Karpas-422 (cell line): ENCODE results near the gene MED14. TPM values are rescaled to one million over a fixed set of nuclear protein-coding genes. Genes with fewer than 3 reads are reported as not detected.
A peak's percentile ranks its signal among the peaks of the same experiment; 100 is the strongest.

Experiments
- DNase-seq: peaks from one replicate; pipeline ENCODE4 v3.0.0-alpha.2; 2015
- H2AFZ ChIP-seq: fragments of 200-600 bp; sonication (generic); 2 replicates; pipeline ENCODE4 v1.6.1; 2014; ENCODE audit warnings: antibody characterized with exemption, low read length, mixed read lengths
- H3K27ac ChIP-seq: fragments of 200-600 bp; sonication (generic); 2 replicates; pipeline ENCODE4 v1.5.1; 2014; ENCODE audit warnings: mild to moderate bottlenecking, low read length, moderate library complexity
- H3K27me3 ChIP-seq: fragments of 200-600 bp; sonication (generic); 2 replicates; pipeline ENCODE4 v1.6.1; 2014; ENCODE audit warnings: low read length, mixed read lengths
- H3K36me3 ChIP-seq: fragments of 200-600 bp; sonication (generic); 2 replicates; pipeline ENCODE4 v1.6.1; 2014; ENCODE audit warnings: low read length, mixed read lengths; ENCODE audit not compliant: insufficient read depth
- H3K4me1 ChIP-seq: fragments of 200-600 bp; sonication (generic); 2 replicates; pipeline ENCODE4 v1.6.1; 2014; ENCODE audit warnings: mild to moderate bottlenecking, low read length, mixed read lengths
- H3K4me2 ChIP-seq: fragments of 200-600 bp; sonication (generic); 2 replicates; pipeline ENCODE4 v1.6.1; 2014; ENCODE audit warnings: low read length, low read depth, mild to moderate bottlenecking; ENCODE audit not compliant: poor library complexity, severe bottlenecking
- H3K4me3 ChIP-seq: fragments of 200-600 bp; sonication (generic); 2 replicates; pipeline ENCODE4 v1.5.1; 2014; ENCODE audit warnings: mild to moderate bottlenecking, antibody characterized with exemption, low read length, mixed read lengths
- H3K79me2 ChIP-seq: fragments of 200-600 bp; sonication (generic); 2 replicates; pipeline ENCODE4 v1.6.1; 2014; ENCODE audit warnings: mild to moderate bottlenecking, low read length, mixed read lengths
- H3K9ac ChIP-seq: fragments of 200-600 bp; sonication (generic); 2 replicates; pipeline ENCODE4 v1.6.0; 2014; ENCODE audit warnings: low read length
- H3K9me2 ChIP-seq: fragments of 200-600 bp; sonication (generic), shearing (Covaris generic); replicated peaks from 2 replicates; pipeline ENCODE4 v1.6.0; 2014; ENCODE audit warnings: mild to moderate bottlenecking, low read length, moderate library complexity; ENCODE audit not compliant: insufficient read depth
- H3K9me3 ChIP-seq: fragments of 300-700, 200-600 bp; sonication (generic); 2 replicates; pipeline ENCODE4 v1.6.1; 2014; ENCODE audit warnings: low read length, mixed read lengths
- H4K20me1 ChIP-seq: fragments of 200-600 bp; sonication (generic); 2 replicates; pipeline ENCODE4 v1.6.1; 2014; ENCODE audit warnings: mild to moderate bottlenecking, antibody characterized with exemption, low read length, low read depth; ENCODE audit not compliant: insufficient read depth
- total RNA-seq: library from RNA; depleted of rRNA; stranded (reverse); fragments of >200 nt; shearing (Covaris generic); gene quantifications from 2 replicates; pipeline ENCODE4 v1.2.3, GENCODE V29; 2014; ENCODE audit warnings: low replicate concordance

The MED14 gene
- total RNA-seq, 1 experiment from 2014 or later = 77.9 TPM

GRCh38 chrX:40663880-40664630 lies 71.3 kb downstream of the MED14 start:
- no peak overlapping the region for H3K27ac ChIP-seq
- H3K4me1 ChIP-seq = no peaks in the 10 kb centered on the region
- no peaks in the 10 kb centered on the region for H3K9me2 ChIP-seq
- H4K20me1 ChIP-seq = no peaks in the 10 kb centered on the region
- no peak overlapping the region for H3K9ac ChIP-seq
- H3K36me3 ChIP-seq = peaks cover 28% of the 10 kb centered on the region; the same call in 1 of the 2 replicates
- no peaks in the 10 kb centered on the region for H3K27me3 ChIP-seq
- no peaks in the 10 kb centered on the region for H3K79me2 ChIP-seq
- H3K4me2 ChIP-seq = no peak overlapping the region
- no peak overlapping the region for H3K4me3 ChIP-seq
- no peak overlapping the region for H2AFZ ChIP-seq
- H3K9me3 ChIP-seq = no peaks in the 10 kb centered on the region
- DNase-seq = no peak

DNA sequence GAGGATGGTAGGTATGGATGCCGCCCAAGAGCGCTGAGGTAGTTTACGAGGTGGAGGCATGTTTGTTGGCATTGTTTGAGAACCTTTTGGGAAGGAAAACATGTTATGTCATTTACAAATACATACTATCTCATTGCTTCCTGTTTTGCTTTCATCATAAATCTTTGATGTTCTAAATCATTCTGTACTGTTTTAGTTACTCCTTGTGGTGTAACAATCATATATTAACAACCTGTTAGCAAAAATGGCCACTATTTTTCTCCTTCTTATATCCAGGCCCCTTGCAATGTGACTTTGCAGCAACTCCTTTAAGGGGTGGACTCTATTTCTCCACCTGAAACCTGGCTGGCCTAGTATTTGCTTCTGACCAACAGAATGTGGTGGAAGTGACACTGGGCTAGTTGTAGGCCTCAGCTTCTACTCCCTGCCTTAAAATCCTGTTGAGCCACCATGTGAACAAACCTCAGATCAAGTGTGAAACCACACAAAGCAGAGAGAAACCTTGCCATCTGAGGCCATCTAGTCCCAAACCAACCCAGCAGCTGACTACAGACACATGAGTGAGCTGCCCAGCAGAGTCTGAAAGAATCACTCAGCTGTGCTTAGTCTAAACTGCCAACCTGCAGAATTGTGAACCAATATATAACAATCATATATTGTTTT lies 72.1 kb downstream of the MED14 start:
- Histone ChIP-seq H3K79me2 (no peaks in the 10 kb centered on the region), H3K4me2 (no peak overlapping the region), H3K9me2 (no peaks in the 10 kb centered on the region), H3K9ac (no peak overlapping the region), H3K27me3 (no peaks in the 10 kb centered on the region), H2AFZ (no peak overlapping the region), H3K4me1 (no peaks in the 10 kb centered on the region), H3K36me3 (peaks cover 21% of the 10 kb centered on the region; the same call in 1 of the 2 replicates), H4K20me1 (no peaks in the 10 kb centered on the region), H3K9me3 (no peaks in the 10 kb centered on the region), H3K4me3 (no peak overlapping the region), H3K27ac (no peak overlapping the region)
- no peak for DNase-seq

DNA sequence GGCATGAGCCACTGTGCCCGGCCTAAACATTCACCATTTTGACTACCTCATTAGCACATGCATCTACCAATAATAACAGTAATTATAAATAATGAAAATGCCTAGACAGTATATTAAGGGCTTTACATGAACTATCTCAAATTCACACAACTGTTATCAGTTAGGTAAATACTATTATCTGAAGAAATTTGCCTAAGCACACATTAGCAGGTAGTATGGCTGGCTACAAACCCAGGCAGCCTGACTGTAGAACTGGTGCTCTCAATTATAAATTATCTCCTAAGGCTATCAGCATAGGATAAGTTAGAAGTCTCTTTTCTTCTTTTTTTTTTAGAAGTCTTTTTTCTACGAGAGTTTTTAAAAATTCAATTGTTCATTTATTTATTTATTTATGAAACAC lies 73.9 kb downstream of the MED14 start:
- Histone ChIP-seq H3K4me3 (no peak overlapping the region), H3K4me2 (no peak overlapping the region), H4K20me1 (no peaks in the 10 kb centered on the region), H3K27me3 (no peaks in the 10 kb centered on the region), H3K9me2 (no peaks in the 10 kb centered on the region), H3K4me1 (no peaks in the 10 kb centered on the region), H3K9me3 (no peaks in the 10 kb centered on the region), H3K27ac (no peak overlapping the region), H3K9ac (no peak overlapping the region), H3K36me3 (peaks cover 21% of the 10 kb centered on the region; the same call in 1 of the 2 replicates), H2AFZ (no peak overlapping the region), H3K79me2 (no peaks in the 10 kb centered on the region)
- no peak for DNase-seq

DNA sequence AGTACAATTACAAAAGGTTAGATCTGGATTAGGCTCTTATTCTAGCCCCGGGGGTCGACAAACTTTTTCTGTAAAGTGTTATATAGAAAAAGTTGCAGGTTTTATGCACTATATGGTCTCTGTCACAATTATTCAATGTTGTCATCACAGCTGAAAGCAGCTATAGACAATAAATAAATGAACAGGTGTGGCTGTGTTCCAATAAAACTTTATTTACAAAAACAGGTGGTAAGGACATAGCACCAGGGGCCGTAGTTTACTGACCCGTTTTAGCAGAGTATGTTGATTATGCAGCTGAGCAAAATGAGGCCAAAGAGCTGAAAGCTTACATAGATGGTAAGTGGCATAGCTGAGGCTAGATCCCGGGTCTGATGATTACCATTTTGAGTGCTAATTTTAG lies 75.0 kb downstream of the MED14 start:
- H3K79me2 ChIP-seq = no peaks in the 10 kb centered on the region
- no peaks in the 10 kb centered on the region for H3K9me3 ChIP-seq
- H3K9me2 ChIP-seq = no peaks in the 10 kb centered on the region
- H4K20me1 ChIP-seq = no peaks in the 10 kb centered on the region
- H3K36me3 ChIP-seq = peaks cover 20% of the 10 kb centered on the region; the same call in 1 of the 2 replicates
- no peaks in the 10 kb centered on the region for H3K4me1 ChIP-seq
- H3K27ac ChIP-seq = no peak overlapping the region
- no peak for DNase-seq
- no peak overlapping the region for H3K4me3 ChIP-seq
- no peak overlapping the region for H2AFZ ChIP-seq
- no peak overlapping the region for H3K9ac ChIP-seq
- H3K4me2 ChIP-seq = no peak overlapping the region
- H3K27me3 ChIP-seq = no peaks in the 10 kb centered on the region

GRCh38 chrX:40653535-40653934 lies 81.8 kb downstream of the MED14 start:
- peaks cover 7% of the 10 kb centered on the region; the same call in 1 of the 2 replicates for H3K36me3 ChIP-seq

GRCh38 chrX:40652664-40653063 lies 82.7 kb downstream of the MED14 start:
- no peaks in the 10 kb centered on the region for H3K9me3 ChIP-seq
- peaks cover 7% of the 10 kb centered on the region; the same call in 1 of the 2 replicates for H3K36me3 ChIP-seq
- no peaks in the 10 kb centered on the region for H4K20me1 ChIP-seq
- no peak overlapping the region for H2AFZ ChIP-seq
- H3K27ac ChIP-seq = no peak overlapping the region
- no peak for DNase-seq
- no peak overlapping the region for H3K9ac ChIP-seq
- peaks cover 14% of the 10 kb centered on the region for H3K4me1 ChIP-seq
- H3K79me2 ChIP-seq = no peaks in the 10 kb centered on the region
- H3K27me3 ChIP-seq = no peaks in the 10 kb centered on the region
- H3K4me2 ChIP-seq = no peak overlapping the region
- no peak overlapping the region for H3K4me3 ChIP-seq
- no peaks in the 10 kb centered on the region for H3K9me2 ChIP-seq

More at GRCh38 chrX:40653535-40653934, 81.8 kb downstream of the MED14 start:
- Histone ChIP-seq H2AFZ (no peak overlapping the region), H3K4me1 (peaks cover 5% of the 10 kb centered on the region), H3K4me2 (no peak overlapping the region), H4K20me1 (no peaks in the 10 kb centered on the region), H3K9ac (no peak overlapping the region), H3K27ac (no peak overlapping the region), H3K4me3 (no peak overlapping the region), H3K79me2 (no peaks in the 10 kb centered on the region), H3K27me3 (no peaks in the 10 kb centered on the region), H3K9me2 (no peaks in the 10 kb centered on the region), H3K9me3 (no peaks in the 10 kb centered on the region)
- no peak for DNase-seq

DNA sequence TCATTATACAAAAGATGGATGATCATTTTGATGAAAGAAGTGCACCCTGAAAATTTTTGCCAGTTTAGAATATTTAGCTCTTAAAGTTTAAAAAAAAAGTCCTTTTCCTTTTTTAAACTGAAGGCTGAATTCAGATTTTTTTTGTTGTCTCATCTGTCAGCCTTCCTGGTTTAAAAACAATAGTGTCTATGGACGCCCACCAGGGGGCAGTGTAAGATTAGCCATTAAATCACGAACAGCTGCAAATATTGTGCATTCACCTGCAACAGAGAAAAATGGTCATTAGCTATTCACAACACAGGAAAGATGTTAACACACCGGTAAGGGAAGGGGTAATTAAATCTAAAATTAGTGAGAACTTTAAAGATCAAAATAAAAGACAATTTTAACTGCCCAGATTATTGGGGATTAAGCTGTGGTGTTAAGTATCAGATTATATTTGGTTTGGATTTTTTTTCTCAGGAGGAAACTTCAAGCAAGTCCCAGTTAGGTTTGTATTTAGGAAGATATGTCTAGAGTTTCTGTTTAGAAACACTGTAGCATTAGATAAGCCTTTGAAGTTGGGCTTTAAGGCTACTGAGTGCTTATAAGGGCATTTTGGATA lies 83.6 kb downstream of the MED14 start:
- H3K4me3 ChIP-seq = no peak overlapping the region
- H3K27ac ChIP-seq = no peak overlapping the region
- no peak overlapping the region for H2AFZ ChIP-seq
- DNase-seq = peak; percentile 88
- H3K4me1 ChIP-seq = peaks cover 15% of the 10 kb centered on the region
- H3K9me2 ChIP-seq = no peaks in the 10 kb centered on the region
- peaks cover 7% of the 10 kb centered on the region; the same call in 1 of the 2 replicates for H3K36me3 ChIP-seq
- H4K20me1 ChIP-seq = no peaks in the 10 kb centered on the region
- no peaks in the 10 kb centered on the region for H3K9me3 ChIP-seq
- H3K79me2 ChIP-seq = peaks cover 6% of the 10 kb centered on the region
- H3K9ac ChIP-seq = no peak overlapping the region
- no peaks in the 10 kb centered on the region for H3K27me3 ChIP-seq
- no peak overlapping the region for H3K4me2 ChIP-seq
